NOMO-1 (cell line): ENCODE measurements around the gene CEP112.

Experiments
- DNase-seq, 2 experiments: peaks; one replicate each; lab custom pipeline; 2025; ENCODE audit not compliant: unreplicated experiment in 2 of 2; lab: John Stamatoyannopoulos, UW

The CEP112 gene

DNA sequence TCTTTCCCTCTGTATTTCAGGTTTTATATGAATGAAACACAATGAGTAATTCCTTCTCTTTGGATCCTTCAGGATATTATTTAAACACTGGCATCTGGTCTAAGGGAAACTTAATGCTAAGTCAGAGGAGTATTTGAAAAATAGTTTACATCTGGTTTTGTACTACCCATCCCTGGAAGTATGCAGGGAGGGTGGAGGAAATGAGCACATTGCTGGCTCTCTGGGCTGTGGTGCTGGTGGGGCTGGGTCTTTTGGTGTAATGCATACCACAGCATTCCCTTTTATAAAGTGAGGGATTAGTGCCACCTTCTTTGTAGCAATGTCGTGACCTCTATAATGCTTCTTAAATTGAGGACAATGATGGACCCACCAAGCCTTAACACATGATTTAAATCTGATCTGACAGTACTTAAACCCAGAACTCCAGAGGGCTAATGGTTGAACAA, 525.0 kb downstream of the CEP112 start:
- DNase-seq, result no peak

DNA sequence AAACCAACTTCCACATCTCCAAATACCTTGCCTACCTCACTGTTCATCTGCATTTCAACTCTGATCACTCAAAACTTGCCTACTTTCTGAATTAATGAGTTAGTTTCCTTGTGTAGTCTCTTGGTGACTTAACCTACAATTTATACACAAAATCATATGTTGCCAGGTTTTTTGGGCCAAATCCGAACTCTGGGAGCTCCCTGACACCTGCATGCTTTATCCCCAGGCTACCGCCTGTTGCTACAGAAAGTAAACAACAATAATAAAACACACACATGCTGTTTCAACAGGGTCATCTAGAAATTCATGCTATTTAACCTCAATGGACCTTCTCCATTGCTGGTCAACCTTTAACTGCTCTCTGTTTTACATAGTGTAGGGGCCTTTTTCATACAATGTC, 526.0 kb downstream of the CEP112 start:
- no peak for DNase-seq

DNA sequence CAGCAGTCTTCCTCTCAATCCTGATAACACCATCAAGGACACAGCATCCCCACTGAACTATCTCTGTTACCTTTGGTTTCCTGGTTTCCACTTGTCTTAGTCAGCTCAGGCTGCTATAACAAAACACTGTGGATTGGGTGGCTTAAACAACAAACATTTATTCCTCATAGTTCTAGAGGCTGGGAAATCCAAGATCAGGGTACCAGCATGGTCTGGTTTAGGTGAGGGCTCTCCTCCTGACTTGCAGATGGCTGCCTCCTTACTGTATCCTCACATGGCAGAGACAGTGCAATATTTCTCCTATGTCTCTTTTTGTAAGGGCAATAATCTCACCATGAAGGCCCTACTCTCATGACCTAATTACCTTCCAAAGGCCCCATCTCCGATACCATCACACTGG, 527.2 kb downstream of the CEP112 start:
- no peak for DNase-seq

DNA sequence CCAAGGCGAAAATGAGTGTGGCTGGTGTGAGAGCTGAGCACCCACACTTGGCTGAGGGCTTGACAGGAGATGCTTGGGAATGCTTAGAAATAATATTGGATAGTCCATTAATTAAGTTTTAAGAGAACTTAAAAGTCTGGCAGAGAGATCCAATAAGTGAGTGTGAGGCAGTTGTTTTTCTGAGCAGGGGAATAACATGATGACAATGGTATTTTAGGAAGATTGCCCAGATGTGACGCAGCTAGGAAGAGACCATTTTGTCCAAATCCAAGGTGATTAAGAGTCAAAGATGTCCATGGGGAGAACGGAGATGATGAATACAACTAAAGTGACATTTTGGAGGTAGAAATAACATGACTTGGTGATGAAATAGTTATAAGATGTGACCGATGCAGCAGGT, 527.7 kb downstream of the CEP112 start:
- DNase-seq, result no peak

DNA sequence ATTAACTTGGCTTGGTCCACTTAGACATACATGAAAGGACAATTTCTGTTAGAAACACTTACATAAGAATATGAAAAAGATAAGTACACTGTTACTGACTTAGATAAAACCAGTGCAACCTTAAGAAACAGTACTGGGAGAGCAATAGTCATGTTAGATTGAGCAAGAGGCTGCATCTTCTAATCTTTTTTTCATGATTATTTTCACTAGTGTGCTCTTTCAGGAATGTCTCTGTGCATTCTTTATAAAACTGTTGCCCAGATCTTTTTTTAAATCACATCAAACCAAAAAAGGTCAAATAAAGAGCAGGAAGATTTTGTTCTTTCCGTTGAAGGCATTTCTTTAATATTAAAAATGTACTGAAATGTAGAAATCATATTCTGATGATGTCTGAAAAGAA, 529.7 kb downstream of the CEP112 start:
- DNase-seq, result no peak

DNA sequence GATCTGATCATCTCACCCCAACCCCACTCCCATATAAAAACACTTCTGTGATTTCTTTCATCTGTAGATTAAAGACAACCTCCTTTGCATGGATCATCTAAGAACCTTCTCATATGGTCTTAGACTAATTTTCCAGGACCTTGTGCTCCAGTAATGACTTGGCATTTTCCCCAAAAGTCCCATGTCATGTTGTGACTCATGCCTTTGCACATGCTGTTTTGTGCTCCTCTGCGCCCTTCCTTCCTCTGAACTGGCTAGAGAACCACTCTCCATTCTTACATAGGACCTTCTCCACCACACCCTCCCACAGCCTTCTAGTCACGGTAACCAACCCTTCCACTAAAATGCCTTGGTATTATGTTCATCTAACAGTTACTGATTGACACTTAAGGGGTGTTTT, 531.0 kb downstream of the CEP112 start:
- DNase-seq, result no peak

DNA sequence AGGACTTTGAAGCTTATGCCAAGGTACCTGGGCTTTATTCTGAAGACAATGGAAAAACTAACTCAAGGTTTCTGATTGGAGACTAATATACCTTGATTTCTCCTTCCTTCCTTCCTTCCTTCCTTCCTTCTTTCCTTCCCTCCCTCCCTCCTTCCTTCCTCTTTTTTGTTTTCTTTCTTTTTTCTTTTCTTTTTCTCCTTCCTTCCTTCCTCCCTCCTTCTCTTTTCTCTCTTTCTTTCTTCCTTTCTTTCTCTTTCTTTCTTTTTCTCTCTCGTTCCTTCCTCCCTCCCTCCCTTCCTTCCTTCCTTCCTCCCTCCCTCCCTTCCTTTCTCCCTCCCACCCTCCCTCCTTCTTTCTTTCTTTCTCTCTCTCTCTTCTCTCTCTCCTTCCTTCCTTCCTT, 531.9 kb downstream of the CEP112 start:
- no peak for DNase-seq

DNA sequence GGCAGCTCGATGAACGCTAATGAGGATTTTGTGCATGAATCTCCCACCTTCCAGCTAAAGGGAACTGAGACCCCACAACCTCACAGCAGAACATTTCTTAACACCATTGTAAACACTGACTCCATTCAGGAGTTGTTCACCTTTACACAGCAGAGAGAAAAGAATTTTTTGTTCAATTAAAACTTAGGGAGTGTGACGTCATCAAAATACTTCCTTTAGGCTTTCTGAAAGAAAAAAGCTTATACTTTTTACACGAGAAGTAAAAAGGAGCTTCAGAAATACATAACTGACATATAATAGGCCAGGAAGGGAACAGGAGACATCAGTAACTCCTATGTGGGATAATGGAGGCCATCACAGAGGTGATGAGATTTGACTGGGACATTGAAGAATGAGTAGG, 532.4 kb downstream of the CEP112 start:
- no peak for DNase-seq

DNA sequence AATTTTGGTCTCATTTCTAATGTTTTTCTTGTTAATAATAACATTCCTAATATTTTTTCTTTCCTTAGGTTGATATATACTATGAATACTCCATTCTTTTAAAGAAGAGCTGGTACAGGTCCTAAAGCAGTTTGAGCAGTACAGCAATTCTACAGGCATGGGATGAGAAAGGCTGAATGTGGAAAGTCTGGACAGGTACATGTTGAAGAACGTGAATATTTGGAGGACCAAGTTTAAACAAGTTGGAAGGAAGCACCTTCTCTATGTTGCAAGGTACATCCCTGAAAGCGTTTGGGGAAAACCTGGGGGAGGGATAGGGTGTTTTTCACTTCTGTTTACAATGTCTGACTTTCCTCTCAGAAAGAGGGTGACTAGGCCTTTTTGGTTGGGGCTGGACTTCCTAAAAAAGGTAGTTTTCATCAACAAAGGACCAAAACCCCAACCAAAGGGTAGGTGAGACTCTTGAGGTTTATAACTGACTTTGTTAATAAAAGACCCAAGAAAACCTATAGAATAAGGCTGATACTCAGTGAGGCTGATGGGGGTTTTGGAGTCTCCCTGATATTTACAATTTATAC, 534.6 kb downstream of the CEP112 start:
- no peak for DNase-seq

DNA sequence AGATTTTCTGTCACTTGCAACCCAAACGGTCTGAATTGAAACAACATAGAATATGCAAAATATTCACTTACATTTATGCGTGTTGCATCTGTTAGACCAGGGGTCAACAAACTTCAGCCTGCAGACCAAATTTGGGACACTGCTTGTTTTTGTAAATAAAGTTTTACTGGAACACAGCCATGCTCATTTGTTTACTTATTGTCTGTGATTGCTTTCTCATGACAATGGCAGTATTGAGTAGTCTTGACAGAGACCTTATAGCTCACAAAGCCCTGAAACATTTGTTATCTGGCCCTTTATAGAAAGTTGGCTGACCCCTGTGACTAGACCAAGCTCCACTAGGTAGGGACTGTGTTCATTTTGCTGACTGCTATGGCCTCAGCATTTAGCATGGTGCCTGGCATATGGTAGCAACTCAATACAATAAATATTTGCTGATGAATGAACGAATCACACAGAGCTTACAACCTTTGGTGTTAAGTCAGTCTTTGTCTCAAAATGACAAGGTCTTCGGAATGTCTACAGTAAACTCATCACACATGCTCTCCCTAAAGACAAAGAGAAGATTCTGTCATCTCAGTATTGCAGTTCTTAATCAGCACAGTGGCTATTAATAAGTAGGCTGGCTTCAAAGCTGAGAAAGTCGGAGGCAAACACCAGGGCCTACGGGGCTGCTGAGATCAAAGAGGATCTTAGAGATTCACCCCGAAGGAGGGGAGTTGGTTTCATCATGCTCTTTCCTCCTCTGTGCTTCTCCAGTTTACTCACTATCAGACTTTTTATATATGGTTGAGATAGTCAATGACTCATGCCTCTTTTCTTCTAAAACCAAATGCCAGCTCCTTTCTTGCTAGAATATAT, 535.3 kb downstream of the CEP112 start:
- no peak for DNase-seq

DNA sequence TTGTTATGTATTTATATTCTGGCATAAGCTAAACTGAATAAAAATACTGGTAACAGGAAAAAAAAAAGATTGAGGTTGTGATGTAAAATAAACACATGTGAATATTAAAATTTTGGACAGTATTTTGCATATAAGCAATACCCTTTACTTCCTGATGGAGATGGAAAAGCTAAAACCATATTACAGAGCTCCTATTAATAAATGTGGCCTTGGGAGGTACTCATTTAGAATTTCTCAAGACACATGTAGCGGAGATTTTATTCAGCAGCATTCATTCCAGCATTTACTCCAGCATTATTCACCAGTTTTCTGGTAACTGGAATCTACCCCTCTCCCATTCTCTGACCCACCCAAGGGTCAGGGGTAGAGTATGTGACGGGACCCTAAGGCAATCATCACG, 536.2 kb downstream of the CEP112 start:
- no peak for DNase-seq

DNA sequence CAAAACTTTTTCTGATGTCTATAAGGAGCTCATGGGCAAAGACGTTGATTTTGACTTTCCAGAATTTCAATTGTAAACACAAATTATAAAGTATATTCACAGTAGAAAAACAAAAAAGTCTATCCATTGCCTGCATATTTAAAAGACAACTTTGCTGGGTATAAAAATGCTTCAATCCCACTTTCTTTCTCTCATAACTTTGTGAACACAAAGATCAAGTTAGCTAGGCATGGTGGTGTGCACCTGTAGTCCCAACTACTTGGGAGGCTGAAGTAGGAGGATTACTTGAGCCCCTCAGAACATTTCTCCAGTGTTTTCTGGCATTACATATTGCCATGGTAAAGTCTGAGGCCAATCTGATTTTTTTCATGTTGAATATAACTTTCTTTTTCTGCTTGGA, 547.4 kb downstream of the CEP112 start:
- no peak for DNase-seq

DNA sequence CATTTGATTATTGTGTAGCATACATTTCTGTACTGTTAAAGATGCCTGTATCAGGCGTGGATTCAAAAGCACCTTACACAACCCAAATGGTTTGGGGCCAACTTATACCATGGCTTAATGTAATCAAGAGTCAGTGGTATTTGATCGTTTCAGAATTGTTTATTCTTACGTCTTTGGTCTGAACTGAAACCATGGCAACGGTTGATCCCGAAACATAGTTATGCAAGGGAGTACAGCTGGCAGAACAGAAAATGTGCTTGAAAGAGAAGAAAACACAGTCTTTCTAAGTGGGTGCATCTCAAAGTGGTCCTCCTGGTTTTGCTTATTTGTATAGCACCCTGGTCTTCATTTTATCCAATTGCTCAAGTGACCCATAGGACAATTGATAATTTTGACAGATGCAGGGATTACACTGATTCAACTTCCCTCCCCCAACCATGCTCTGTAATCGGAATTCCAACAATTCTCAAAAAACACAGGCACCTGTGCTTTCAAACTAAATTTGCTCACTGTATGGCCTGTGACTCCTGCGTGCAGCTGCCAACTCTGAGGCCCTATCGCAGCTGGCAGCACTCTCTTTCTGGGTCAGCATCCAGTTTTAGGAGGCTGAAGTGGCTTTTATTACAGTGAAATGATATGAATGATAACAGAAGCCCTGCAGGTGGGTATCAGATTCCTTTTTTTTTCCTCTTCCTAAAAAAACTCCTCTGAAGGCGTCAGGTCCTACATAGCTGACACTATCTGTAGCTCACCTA, 553.5 kb downstream of the CEP112 start:
- DNase-seq, result no peak

DNA sequence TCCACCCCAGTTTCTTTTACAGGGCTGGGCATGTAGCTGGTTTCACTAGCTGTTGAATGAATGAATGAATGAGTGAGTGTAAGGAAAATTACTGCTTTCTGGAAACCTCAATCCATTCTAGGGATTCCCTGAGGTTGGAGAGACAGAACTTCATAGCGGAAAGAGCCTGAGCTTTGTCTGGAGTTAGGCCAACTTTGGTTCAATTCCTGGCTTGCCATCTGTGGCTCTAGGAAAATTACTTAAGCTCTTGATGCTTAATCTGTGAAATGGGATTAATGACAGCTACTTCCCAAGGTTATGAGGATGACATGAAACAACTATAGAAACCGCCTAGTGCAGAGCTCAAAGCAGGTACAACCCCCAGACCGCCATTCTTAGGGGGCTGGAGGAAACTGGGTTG, 554.1 kb downstream of the CEP112 start:
- no peak for DNase-seq

DNA sequence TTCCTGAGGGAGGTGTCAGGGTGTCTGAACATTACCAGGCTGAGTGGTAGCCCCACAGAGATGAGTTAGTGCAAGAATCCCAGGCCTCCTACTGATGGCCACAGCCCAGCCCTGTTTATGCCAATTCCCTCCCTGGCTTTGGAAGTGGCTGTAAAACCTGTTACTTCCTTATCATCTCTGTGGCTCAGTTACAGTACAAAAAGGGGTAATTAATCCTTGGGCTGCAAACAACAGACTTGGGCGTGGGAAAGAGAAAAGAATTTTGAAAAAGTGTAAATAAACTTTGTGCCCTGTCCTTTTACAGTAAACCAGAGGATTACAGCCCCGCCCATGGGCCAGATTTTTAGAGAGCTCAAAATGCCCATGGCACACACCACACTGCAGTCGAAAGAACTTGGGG, 557.4 kb downstream of the CEP112 start:
- DNase-seq, result no peak

DNA sequence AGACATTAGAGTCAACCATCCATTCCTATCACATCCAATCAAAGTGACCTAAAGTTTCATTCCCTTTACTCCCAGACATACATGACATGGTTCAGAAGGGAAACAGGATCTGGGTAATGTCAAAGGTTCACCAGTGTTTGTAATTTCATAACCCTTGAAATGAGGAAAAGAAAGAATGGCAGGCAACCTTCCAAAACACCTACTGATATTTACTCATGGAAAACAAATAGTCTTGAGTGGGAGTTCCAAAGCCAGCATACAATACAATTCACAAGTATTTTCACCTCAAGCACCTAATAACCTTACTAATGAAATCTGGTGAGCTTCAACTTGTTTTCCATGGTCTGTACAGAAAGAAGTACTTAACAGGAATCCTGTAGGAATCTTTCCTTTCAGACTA, 557.9 kb downstream of the CEP112 start:
- no peak for DNase-seq

DNA sequence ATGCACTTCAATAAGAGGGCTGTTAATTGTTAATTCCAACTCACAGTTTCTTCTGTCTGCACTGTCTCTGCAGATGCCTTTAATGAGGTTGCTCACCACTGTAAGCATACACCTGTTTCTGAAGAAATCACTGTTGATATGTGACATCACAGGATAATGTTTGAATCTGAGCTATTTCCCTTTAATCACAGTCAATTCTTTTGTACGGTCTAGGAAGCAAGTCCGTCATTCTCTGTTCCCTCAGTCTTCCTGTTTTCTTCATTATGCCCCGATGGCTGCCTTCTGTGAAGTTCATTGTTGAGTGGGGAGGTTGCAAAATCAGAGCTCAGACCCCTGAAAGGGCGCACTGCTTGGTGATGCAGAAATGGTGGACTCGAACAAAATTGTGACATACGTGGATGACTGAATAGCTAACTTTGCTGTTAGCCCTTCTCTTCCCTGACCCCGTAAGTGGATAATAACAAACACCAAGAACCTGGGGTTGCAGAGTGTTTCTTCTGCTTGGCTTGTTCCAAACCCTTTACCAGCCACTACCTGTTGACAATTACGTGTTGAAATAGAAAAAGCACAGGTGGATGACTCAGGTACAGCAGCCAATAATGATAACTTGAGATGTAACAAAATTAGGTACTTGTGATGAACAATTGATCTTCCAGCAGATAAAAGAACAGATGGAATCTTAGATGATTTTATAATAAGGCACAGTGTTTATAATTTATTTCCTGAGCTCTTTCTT, 558.6 kb downstream of the CEP112 start:
- no peak for DNase-seq

DNA sequence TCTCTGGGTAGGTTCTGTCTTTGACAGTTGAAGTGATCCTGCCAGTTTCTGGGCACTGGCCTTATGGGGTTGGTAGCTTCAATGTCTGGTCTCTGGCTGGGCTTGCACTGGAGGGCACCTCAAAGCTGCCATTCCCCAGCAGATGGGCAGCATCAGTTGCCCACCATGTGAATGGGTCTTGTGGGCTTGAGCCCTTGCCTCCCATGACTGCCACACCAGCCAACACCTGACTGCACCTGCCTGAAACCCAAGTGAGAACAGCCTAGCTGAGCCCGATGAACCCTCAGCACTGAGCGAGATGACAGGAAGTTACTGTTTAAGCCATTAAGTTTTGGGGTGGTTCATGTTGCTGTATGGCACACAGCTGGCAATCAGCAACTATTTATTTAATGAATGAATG, 561.4 kb downstream of the CEP112 start:
- no peak for DNase-seq

DNA sequence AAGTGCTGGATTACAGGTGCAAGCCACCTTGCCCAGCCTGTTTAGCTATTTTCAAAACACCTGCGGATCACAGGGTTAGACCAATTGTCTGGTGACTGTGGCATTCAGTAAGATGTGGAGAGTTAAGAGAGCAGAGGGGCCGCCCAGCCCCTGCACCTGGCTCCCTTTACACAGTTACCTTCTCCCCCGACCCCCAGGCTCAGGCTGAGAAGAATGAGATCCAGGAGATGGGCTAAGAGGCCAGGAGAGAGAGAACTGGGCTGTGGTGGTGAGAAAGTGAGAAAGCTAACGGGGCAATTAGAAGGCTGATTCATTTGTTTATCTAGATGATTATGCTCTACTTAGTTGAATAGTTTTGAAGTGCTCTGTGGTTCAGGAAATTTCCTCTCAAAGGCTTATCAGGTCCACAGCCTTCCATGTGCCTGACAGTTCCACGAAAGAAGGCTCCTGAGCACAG, 562.7 kb downstream of the CEP112 start:
- no peak for DNase-seq

DNA sequence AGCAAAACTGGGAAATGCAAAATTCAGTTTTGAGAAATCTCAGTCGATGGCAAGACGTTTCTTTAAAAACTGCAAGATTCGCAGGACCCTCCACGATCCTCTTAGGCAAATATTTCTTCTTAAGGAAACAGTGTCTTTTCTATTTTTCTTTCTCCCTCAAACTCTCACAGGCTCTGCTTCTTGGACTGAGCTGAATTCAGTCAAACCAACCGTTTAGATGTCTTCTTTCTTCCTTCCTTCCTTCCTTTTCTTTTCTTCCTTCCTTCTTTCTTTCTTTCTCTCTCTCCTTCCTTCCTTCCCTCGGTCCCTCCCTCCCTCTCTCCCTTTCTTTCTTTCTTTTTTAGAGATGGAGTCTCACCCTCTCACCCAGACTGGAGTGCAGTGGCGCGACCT, 563.3 kb downstream of the CEP112 start:
- no peak for DNase-seq
